Keratinocyte (primary cell): ENCODE results near the gene SLC12A8. TPM values are rescaled to one million over a fixed set of nuclear protein-coding genes. Genes with fewer than 3 reads are reported as not detected.

Experiments
- DNase-seq: peaks from one replicate; pipeline ENCODE4 v3.0.0-alpha.2; 2011; ENCODE audit warnings: low read depth, missing footprints, low spot score
- FAIRE-seq: peaks from 2 replicates; lab custom pipeline; 2011; peaks lifted over from hg19 to GRCh38; lab: Jason Lieb, UNC
- H2AFZ ChIP-seq: 2 replicates; pipeline ENCODE4 v1.6.0; 2012; ENCODE audit warnings: low read length, control low read depth, inconsistent platforms; ENCODE audit not compliant: control insufficient read depth
- H3K27ac ChIP-seq: 2 replicates; pipeline ENCODE4 v1.5.1; 2011; ENCODE audit warnings: low read length; ENCODE audit not compliant: control insufficient read depth, insufficient read depth
- H3K27me3 ChIP-seq: 3 replicates; pipeline ENCODE4 v1.6.0; 2011; ENCODE audit warnings: low read length; ENCODE audit not compliant: control insufficient read depth, insufficient read depth; ENCODE audit errors: extremely low read depth
- H3K36me3 ChIP-seq, 2 experiments: 2 replicates in 1 of 2; 3 replicates in 1 of 2; pipeline ENCODE4 v1.5.1; 2011; ENCODE audit warnings: low read length in 2 of 2, mild to moderate bottlenecking in 1 of 2; ENCODE audit not compliant: control insufficient read depth in 2 of 2, insufficient read depth in 2 of 2; ENCODE audit errors: extremely low read depth in 1 of 2
- H3K4me1 ChIP-seq: 3 replicates; pipeline ENCODE4 v1.5.1; 2011; ENCODE audit warnings: low read length; ENCODE audit not compliant: control insufficient read depth, insufficient read depth; ENCODE audit errors: extremely low read depth
- H3K4me2 ChIP-seq: 3 replicates; pipeline ENCODE4 v1.6.0; 2011; ENCODE audit warnings: low read depth, low read length; ENCODE audit not compliant: control insufficient read depth, insufficient read depth; ENCODE audit errors: extremely low read depth
- H3K4me3 ChIP-seq, 3 experiments: fragments of 200-600 bp in 1 of 3; sonication (generic) in 1 of 3; 2 replicates in 2 of 3; 3 replicates in 1 of 3; pipeline ENCODE4 v1.5.1; 2011 to 2016; ENCODE audit warnings: low read length in 3 of 3, mild to moderate bottlenecking in 3 of 3, control low read depth in 2 of 3, inconsistent platforms in 1 of 3, low read depth in 1 of 3, mixed read lengths in 1 of 3, mixed run types in 1 of 3, moderate library complexity in 1 of 3; ENCODE audit not compliant: control insufficient read depth in 2 of 3, insufficient read depth in 2 of 3; ENCODE audit errors: extremely low read depth in 1 of 3
- H3K79me2 ChIP-seq: 2 replicates; pipeline ENCODE4 v1.6.0; 2012; ENCODE audit warnings: low read length; ENCODE audit not compliant: control insufficient read depth, insufficient read depth
- H3K9ac ChIP-seq: 3 replicates; pipeline ENCODE4 v1.6.0; 2011; ENCODE audit warnings: low read length; ENCODE audit not compliant: control insufficient read depth, insufficient read depth; ENCODE audit errors: extremely low read depth
- H3K9me1 ChIP-seq: 3 replicates; pipeline ENCODE4 v1.6.0; 2011; ENCODE audit warnings: low read length; ENCODE audit not compliant: control insufficient read depth, insufficient read depth; ENCODE audit errors: extremely low read depth
- H3K9me3 ChIP-seq: 2 replicates; pipeline ENCODE4 v1.5.1; 2012; ENCODE audit warnings: low read depth, low read length; ENCODE audit not compliant: control insufficient read depth
- H4K20me1 ChIP-seq: 3 replicates; pipeline ENCODE4 v1.6.0; 2011; ENCODE audit warnings: low read length; ENCODE audit not compliant: control insufficient read depth, insufficient read depth; ENCODE audit errors: extremely low read depth
- CTCF ChIP-seq, 3 experiments: IDR thresholded peaks in 1 of 3; conservative IDR thresholded peaks in 1 of 3; optimal IDR thresholded peaks in 1 of 3; 2 replicates in 2 of 3; 3 replicates in 1 of 3; pipeline versions ENCODE3 to v1.5.1; 2011; ENCODE audit warnings: low read length in 3 of 3, mild to moderate bottlenecking in 3 of 3, moderate library complexity in 2 of 3, control low read depth in 1 of 3, inconsistent platforms in 1 of 3; ENCODE audit not compliant: insufficient read depth in 2 of 3; ENCODE audit errors: extremely low read depth in 1 of 3
- EZH2 ChIP-seq: IDR thresholded peaks from one replicate; pipeline ENCODE4 v1.6.1; 2012; ENCODE audit warnings: inconsistent platforms, mild to moderate bottlenecking, low read length, moderate library complexity
- dilution Hi-C: fragments of 300-500 bp; cut with MboI; formaldehyde crosslinking; loops from one replicate; pipeline ENCODE4 v1.7.0; 2020; ENCODE audit warnings: low sequenced_read_pairs; ENCODE audit not compliant: extremely low pct_ligation_motif_present
- polyA plus RNA-seq, 5 experiments: library from polyadenylated mRNA; depleted of rRNA in 3 of 5; stranded (reverse) in 3 of 5; stranded (forward) in 1 of 5; unstranded in 1 of 5; fragments of >200 nt; gene quantifications; 1 replicate in 1 of 5; 2 replicates in 3 of 5; 3 replicates in 1 of 5; pipeline versions ENCODE4 v1.2.1 to v1.2.3, GENCODE V29; 2011 to 2012; ENCODE audit warnings: missing spikeins in 2 of 5, low read depth in 1 of 5, low replicate concordance in 1 of 5

SLC12A8 gene
- polyA plus RNA-seq, 1 donor (not counting 4 experiments of a cell fraction or from before 2014, with no cell fraction given) = 6.9 TPM

DNA sequence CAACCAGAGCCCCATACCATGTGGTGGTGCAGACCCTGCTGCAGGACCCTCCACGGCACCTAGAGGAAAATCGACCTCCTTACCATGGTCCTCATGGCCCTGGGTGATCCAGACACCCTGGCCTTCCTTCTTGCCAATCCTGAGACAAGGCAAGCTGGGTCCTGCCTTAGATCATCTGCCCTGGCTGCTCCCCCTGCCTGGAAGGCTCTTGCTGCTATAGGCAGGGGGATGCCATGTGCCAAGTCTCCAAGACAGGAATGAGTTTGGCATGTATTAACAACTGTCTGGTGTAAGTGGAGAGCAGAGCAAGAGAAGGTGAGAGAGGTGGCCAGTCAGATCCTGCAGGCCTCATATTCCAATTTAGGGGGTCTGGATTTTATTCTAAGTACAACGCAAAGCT lies 164.3 kb downstream of the SLC12A8 start:
- Histone ChIP-seq H3K4me1 (peaks cover 69% of the 10 kb centered on the region), H3K27ac (no peak overlapping the region)

DNA sequence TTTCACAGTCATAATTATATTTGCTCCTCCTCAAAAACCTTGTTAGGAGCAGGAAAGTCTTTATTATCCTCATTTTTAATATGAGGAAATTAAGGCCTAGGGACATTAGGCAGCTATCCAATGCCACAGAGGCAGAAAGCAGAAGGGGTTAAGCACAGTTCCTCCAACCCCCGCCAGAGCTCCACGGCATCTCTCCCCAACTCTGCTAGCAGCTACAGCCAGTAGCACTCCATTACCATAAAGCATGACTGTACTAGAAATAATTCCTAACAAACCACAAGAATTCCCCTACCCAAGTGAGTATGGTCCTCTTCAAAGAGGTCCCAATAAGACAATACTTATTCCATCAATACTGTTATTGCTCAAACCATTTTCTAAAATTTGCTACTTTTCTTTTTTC lies 166.6 kb downstream of the SLC12A8 start:
- Histone ChIP-seq H3K4me2 (peak overlapping the region; percentile 31), H3K4me3 (no peak overlapping the region), H3K79me2 (peaks cover 18% of the 10 kb centered on the region), H3K9me1 (peaks cover 3% of the 10 kb centered on the region), H3K9me3 (no peaks in the 10 kb centered on the region), H3K4me1 (peaks cover 47% of the 10 kb centered on the region), H3K27me3 (no peaks in the 10 kb centered on the region), H3K27ac (no peak overlapping the region), H2AFZ (no peak overlapping the region), H4K20me1 (no peaks in the 10 kb centered on the region), H3K9ac (no peak overlapping the region), H3K36me3 (peaks cover 0 to 2% of the 10 kb centered on the region in 2 experiments)
- FAIRE-seq (peak; percentile 71), DNase-seq (no peak)
- dilution Hi-C loops = no loop called here
- peak in 2 of 3 experiments; percentile 43 to 48 for TF ChIP-seq CTCF (optimal IDR thresholded peaks at IDR 0.05 in 1 of 3, IDR thresholded peaks at IDR 0.05 in 1 of 3, conservative IDR thresholded peaks at IDR 0.05 in 1 of 3; ENCODE audit: extremely low read depth in 1 of 3, insufficient read depth in 2 of 3, low read length in 3 of 3)
- TF ChIP-seq EZH2 = no peak

More for the DNA sequence above, 164.3 kb downstream of the SLC12A8 start:
- peak; percentile 86 for FAIRE-seq
- no peak for TF ChIP-seq CTCF (optimal IDR thresholded peaks at IDR 0.05 in 1 of 3, IDR thresholded peaks at IDR 0.05 in 1 of 3, conservative IDR thresholded peaks at IDR 0.05 in 1 of 3; ENCODE audit: extremely low read depth in 1 of 3, insufficient read depth in 2 of 3, low read length in 3 of 3)
- no peak for TF ChIP-seq EZH2
- dilution Hi-C loops = no loop called here
- Histone ChIP-seq H3K27me3 (no peaks in the 10 kb centered on the region), H3K4me2 (peak overlapping the region; percentile 49), H3K79me2 (peaks cover 20% of the 10 kb centered on the region), H3K36me3 (peaks cover 0 to 2% of the 10 kb centered on the region in 2 experiments), H2AFZ (no peak overlapping the region), H3K9me3 (no peaks in the 10 kb centered on the region), H4K20me1 (no peaks in the 10 kb centered on the region), H3K9me1 (peaks cover 3% of the 10 kb centered on the region), H3K9ac (no peak overlapping the region), H3K4me3 (no peak overlapping the region)
- peak; percentile 58 for DNase-seq
